HUES64 (cell line): ENCODE data around the gene SIGLEC1.

Experiments
- H3K27ac ChIP-seq: 2 replicates; pipeline ENCODE4 v1.7.0; 2013; ENCODE audit warnings: low read depth, low read length, inconsistent platforms
- H3K27me3 ChIP-seq: 2 replicates; pipeline ENCODE4 v1.6.1; 2013; ENCODE audit warnings: mild to moderate bottlenecking, low read length; ENCODE audit not compliant: insufficient read depth
- H3K36me3 ChIP-seq: 2 replicates; pipeline ENCODE4 v1.6.1; 2013; ENCODE audit warnings: mild to moderate bottlenecking, low read length; ENCODE audit not compliant: insufficient read depth
- H3K4me1 ChIP-seq: 2 replicates; pipeline ENCODE4 v1.6.1; 2013; ENCODE audit warnings: mild to moderate bottlenecking, low read length, moderate library complexity; ENCODE audit not compliant: insufficient read depth
- H3K4me3 ChIP-seq: 2 replicates; pipeline ENCODE4 v1.5.1; 2013; ENCODE audit warnings: mild to moderate bottlenecking, low read length, moderate library complexity
- H3K9ac ChIP-seq: 2 replicates; pipeline ENCODE4 v1.6.1; 2013; ENCODE audit warnings: mild to moderate bottlenecking, low read depth, low read length
- H3K9me3 ChIP-seq: 2 replicates; pipeline ENCODE4 v1.6.1; 2013; ENCODE audit warnings: low read depth, low read length; ENCODE audit not compliant: insufficient read depth
- WGBS: fragments of 150-250, 120-280 bp; methylation state at CpG from one replicate; pipeline ENCODE4 v1.1.7; 2013; ENCODE audit warnings: missing lambda C conversion rate; 5-methylcytosine and 5-hydroxymethylcytosine counted together

SIGLEC1 gene

DNA sequence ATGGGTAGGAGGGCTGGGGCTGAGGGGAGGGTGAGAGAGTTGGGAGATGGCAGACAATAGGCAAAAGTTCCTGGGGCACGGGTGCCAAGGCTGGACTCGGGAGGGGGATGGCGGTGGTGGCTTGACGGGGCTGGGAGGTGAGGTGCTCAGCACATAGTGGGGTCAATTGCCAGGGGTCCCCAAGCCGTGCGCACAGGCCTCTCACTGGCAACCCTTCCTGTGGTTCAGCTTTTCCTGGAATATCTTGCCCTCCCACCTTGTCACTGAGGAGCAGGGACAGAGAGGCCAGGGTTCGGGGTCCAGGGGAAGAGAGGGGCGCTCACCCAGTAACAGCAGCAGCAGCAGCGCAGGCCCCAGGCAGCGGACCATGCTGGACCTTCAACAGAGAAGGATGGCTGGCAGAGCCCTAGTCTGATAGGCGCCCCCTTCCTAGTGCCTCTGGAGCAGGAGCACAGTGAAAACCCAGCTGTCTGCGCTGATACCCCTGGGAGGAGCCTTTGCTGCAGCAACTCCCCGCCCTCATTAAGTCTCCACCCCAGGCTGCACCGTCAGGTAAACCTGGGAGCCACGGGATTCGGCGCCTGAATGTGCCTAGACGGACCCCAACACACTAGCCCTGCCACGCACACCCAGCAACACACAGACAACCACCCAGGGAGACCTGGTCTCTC is 49.2 kb downstream of the SIGLEC1 start, which contains the start of gene GFRA4:
TSS of gene GFRA4 (minus strand) at position 369 of the 671 bp plus-strand sequence. CDS start at position 369, 0 bp downstream.
- H3K27me3 ChIP-seq, result peaks cover 46% of the 10 kb centered on the region
- no peaks in the 10 kb centered on the region for H3K4me1 ChIP-seq
- 70% methylated on average over 19 of the region's 19 CpGs for WGBS
- no peak within 1 kb of the TSS for H3K4me3 ChIP-seq
- H3K9me3 ChIP-seq, result no peaks in the 10 kb centered on the region
- no peak within 1 kb of the TSS for H3K9ac ChIP-seq
- H3K36me3 ChIP-seq, result no peaks in the 10 kb centered on the region
- no peak within 1 kb of the TSS for H3K27ac ChIP-seq
